ENCODE results near the gene DCBLD2. TPM values are rescaled to one million over a fixed set of nuclear protein-coding genes. Genes with fewer than 3 reads are reported as not detected.

The DCBLD2 gene
- total and polyA plus RNA-seq, 2 donors (not counting 3 experiments of a cell fraction or from before 2014, with no cell fraction given) = 28.7 to 77.3 TPM

DNA sequence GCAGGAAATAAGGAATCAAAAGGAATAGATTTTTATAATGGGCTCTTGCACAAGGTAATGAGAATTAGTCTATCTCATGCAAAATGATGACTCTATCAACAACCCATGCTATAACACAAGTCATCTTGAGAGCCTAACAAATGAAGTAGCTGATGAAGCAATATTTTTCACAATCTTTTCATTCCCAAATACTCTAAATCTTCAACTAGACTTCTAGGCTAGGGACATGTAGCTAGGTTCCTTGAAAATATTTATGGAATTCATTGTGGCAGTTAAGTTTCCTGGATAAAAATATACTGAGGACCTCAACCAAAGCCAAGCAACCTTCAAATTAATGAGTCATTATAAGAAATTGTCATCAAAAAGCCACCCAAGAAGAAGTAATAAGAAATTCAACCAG lies 55.4 kb downstream of the DCBLD2 start:
- H3K27me3 ChIP-seq (ENCODE audit: control insufficient read depth in 2 of 2, insufficient read depth in 2 of 2, low read length in 2 of 2) = no peaks in the 10 kb centered on the region
- H3K9ac ChIP-seq (replicated peaks; ENCODE audit: extremely low read depth, insufficient read depth, low read length) = no peak overlapping the region
- POLR2A ChIA-PET = no interaction called here
- peaks cover 2 to 6% of the 10 kb centered on the region in 2 experiments for H3K36me3 ChIP-seq (ENCODE audit: control insufficient read depth in 2 of 2, extremely low read depth in 1 of 2, insufficient read depth in 2 of 2, low read length in 2 of 2)
- peaks cover 45% of the 10 kb centered on the region for H3K79me2 ChIP-seq (ENCODE audit: control insufficient read depth, insufficient read depth, low read length)
- FAIRE-seq (no peak), DNase-seq (ENCODE audit: low read depth, low spot score) (no peak)
- intact Hi-C loops (cut with micrococcal nuclease) (no loop called here), dilution Hi-C loops (cut with MboI; ENCODE audit: extremely low pct_ligation_motif_present, low sequenced_read_pairs) (no loop called here)
- H4K20me1 ChIP-seq (replicated peaks; ENCODE audit: control insufficient read depth, extremely low read depth, insufficient read depth, low read length) = no peaks in the 10 kb centered on the region
- H3K27ac ChIP-seq (ENCODE audit: insufficient read depth, low read depth, low read length) = no peak overlapping the region
- CTCF ChIA-PET = interaction anchor here (1.3 to 2.9 kb wide), 3 partner anchors 9 to 148 kb away, joined by 4 to 12 read pairs (median 8); no protein-coding TSS in a partner anchor
- no peak overlapping the region for H3K4me2 ChIP-seq (ENCODE audit: insufficient read depth, low read length)
- no peaks in the 10 kb centered on the region for H3K4me1 ChIP-seq (ENCODE audit: control insufficient read depth, extremely low read depth, insufficient read depth, low read length)
- H2AFZ ChIP-seq (ENCODE audit: low read depth, low read length) = no peak overlapping the region
- no TSS peak for BruUV-seq (replicated peaks)
- no peak for TF ChIP-seq POLR2AphosphoS5 (IDR thresholded peaks at IDR 0.05; ENCODE audit: insufficient read depth, low read depth, low read length)
- no peak for TF ChIP-seq EZH2 (IDR thresholded peaks at IDR 0.05; ENCODE audit: borderline replicate concordance, low read depth, low read length, severe bottlenecking)
- TF ChIP-seq MAX (IDR thresholded peaks at IDR 0.05; ENCODE audit: insufficient read depth, insufficient read length) = no peak
- TF ChIP-seq MYC (IDR thresholded peaks at IDR 0.05; ENCODE audit: low read depth, low read length) = no peak
- TF ChIP-seq FOS (IDR thresholded peaks at IDR 0.05; ENCODE audit: borderline replicate concordance, insufficient read depth, low read length) = no peak
- TF ChIP-seq, protein P1, sequence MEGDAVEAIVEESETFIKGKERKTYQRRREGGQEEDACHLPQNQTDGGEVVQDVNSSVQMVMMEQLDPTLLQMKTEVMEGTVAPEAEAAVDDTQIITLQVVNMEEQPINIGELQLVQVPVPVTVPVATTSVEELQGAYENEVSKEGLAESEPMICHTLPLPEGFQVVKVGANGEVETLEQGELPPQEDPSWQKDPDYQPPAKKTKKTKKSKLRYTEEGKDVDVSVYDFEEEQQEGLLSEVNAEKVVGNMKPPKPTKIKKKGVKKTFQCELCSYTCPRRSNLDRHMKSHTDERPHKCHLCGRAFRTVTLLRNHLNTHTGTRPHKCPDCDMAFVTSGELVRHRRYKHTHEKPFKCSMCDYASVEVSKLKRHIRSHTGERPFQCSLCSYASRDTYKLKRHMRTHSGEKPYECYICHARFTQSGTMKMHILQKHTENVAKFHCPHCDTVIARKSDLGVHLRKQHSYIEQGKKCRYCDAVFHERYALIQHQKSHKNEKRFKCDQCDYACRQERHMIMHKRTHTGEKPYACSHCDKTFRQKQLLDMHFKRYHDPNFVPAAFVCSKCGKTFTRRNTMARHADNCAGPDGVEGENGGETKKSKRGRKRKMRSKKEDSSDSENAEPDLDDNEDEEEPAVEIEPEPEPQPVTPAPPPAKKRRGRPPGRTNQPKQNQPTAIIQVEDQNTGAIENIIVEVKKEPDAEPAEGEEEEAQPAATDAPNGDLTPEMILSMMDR (IDR thresholded peaks at IDR 0.05; ENCODE audit: extremely low read depth in 1 of 2, insufficient read depth in 1 of 2, low read depth in 1 of 2, low read length in 2 of 2) = no peak
- no peaks in the 10 kb centered on the region for H3K9me1 ChIP-seq (replicated peaks; ENCODE audit: control insufficient read depth, extremely low read depth, insufficient read depth, low read length)
- H3K4me3 ChIP-seq (replicated peaks in 1 of 3; ENCODE audit: insufficient read depth in 1 of 3, low read depth in 1 of 3, low read length in 3 of 3) = no peak overlapping the region
- H3K9me3 ChIP-seq (replicated peaks; ENCODE audit: control insufficient read depth, insufficient read depth, low read length) = no peaks in the 10 kb centered on the region
